Stomach smooth muscle (tissue), 2 donors: ENCODE data around the gene CA10.

Experiments used
- H3K27ac ChIP-seq: one replicate; pipeline ENCODE4 v1.7.0; 2013; ENCODE audit warnings: mild to moderate bottlenecking, low read length, inconsistent platforms
- H3K27me3 ChIP-seq, 2 donors: one replicate each; pipeline ENCODE4 v1.7.0; 2013; ENCODE audit warnings: low read length in 2 of 2; ENCODE audit not compliant: insufficient read depth in 2 of 2, control insufficient read depth in 1 of 2
- H3K36me3 ChIP-seq, 2 donors: one replicate each; pipeline ENCODE4 v1.7.0; 2013; ENCODE audit warnings: low read length in 2 of 2; ENCODE audit not compliant: control insufficient read depth in 2 of 2, insufficient read depth in 2 of 2
- H3K4me1 ChIP-seq: one replicate; pipeline ENCODE4 v1.7.0; 2013; ENCODE audit warnings: low read length; ENCODE audit not compliant: control insufficient read depth, insufficient read depth
- H3K4me3 ChIP-seq, 2 donors: one replicate each; pipeline ENCODE4 v1.7.0; 2013; ENCODE audit warnings: low read length in 2 of 2
- H3K9ac ChIP-seq, 2 donors: one replicate each; pipeline ENCODE4 v1.7.0; 2013; ENCODE audit warnings: low read length in 2 of 2, mild to moderate bottlenecking in 1 of 2
- H3K9me3 ChIP-seq, 2 donors: one replicate each; pipeline ENCODE4 v1.7.0; 2013; ENCODE audit warnings: low read length in 2 of 2; ENCODE audit not compliant: control insufficient read depth in 2 of 2
- donor health status: healthy.
- donor health status: Pancreatic carcinoma.

CA10 gene

GRCh38 chr17:51709694-51710633, 448.6 kb downstream of the CA10 start:
- no peak overlapping the region for H3K27ac ChIP-seq
- H3K36me3 ChIP-seq: no peaks in the 10 kb centered on the region
- no peaks in the 10 kb centered on the region for H3K4me1 ChIP-seq
- no peak overlapping the region for H3K9ac ChIP-seq
- no peaks in the 10 kb centered on the region for H3K27me3 ChIP-seq
- no peaks in the 10 kb centered on the region for H3K9me3 ChIP-seq
- no peak overlapping the region for H3K4me3 ChIP-seq

- Histone ChIP-seq H3K4me3 (no peak overlapping the region), H3K9me3 (no peaks in the 10 kb centered on the region), H3K36me3 (no peaks in the 10 kb centered on the region), H3K9ac (no peak overlapping the region), H3K27ac (no peak overlapping the region), H3K4me1 (peaks cover 2% of the 10 kb centered on the region), H3K27me3 (no peaks in the 10 kb centered on the region)
Observed at GRCh38 chr17:51707216-51707615, 451.3 kb downstream of the CA10 start.

GRCh38 chr17:51706093-51706492, 452.4 kb downstream of the CA10 start:
- Histone ChIP-seq H3K27me3 (no peaks in the 10 kb centered on the region), H3K4me1 (peaks cover 2% of the 10 kb centered on the region), H3K9ac (no peak overlapping the region), H3K9me3 (no peaks in the 10 kb centered on the region), H3K4me3 (no peak overlapping the region), H3K27ac (no peak overlapping the region), H3K36me3 (no peaks in the 10 kb centered on the region)

GRCh38 chr17:51703361-51704341, 454.9 kb downstream of the CA10 start:
- Histone ChIP-seq H3K4me3 (no peak overlapping the region), H3K27me3 (no peaks in the 10 kb centered on the region), H3K9ac (no peak overlapping the region), H3K27ac (no peak overlapping the region), H3K9me3 (no peaks in the 10 kb centered on the region), H3K4me1 (peaks cover 2% of the 10 kb centered on the region), H3K36me3 (no peaks in the 10 kb centered on the region)

- no peaks in the 10 kb centered on the region for H3K9me3 ChIP-seq
- no peaks in the 10 kb centered on the region for H3K27me3 ChIP-seq
- H3K4me3 ChIP-seq: no peak overlapping the region
- no peak overlapping the region for H3K27ac ChIP-seq
- no peaks in the 10 kb centered on the region for H3K36me3 ChIP-seq
- no peak overlapping the region for H3K9ac ChIP-seq
- peaks cover 2% of the 10 kb centered on the region for H3K4me1 ChIP-seq
Observed at GRCh38 chr17:51702963-51703360, 455.6 kb downstream of the CA10 start.

- Histone ChIP-seq H3K27me3 (no peaks in the 10 kb centered on the region), H3K27ac (no peak overlapping the region), H3K4me1 (peaks cover 2% of the 10 kb centered on the region), H3K9ac (no peak overlapping the region), H3K9me3 (peaks cover 0 to 2% of the 10 kb centered on the region in 2 donors), H3K4me3 (no peak overlapping the region), H3K36me3 (no peaks in the 10 kb centered on the region)
Observed at GRCh38 chr17:51701501-51701900, 457.0 kb downstream of the CA10 start.

- H3K27ac ChIP-seq: no peak overlapping the region
- H3K9ac ChIP-seq: no peak overlapping the region
- no peak overlapping the region for H3K4me3 ChIP-seq
- H3K4me1 ChIP-seq: peaks cover 2% of the 10 kb centered on the region
- no peaks in the 10 kb centered on the region for H3K36me3 ChIP-seq
- no peaks in the 10 kb centered on the region for H3K27me3 ChIP-seq
- H3K9me3 ChIP-seq: peaks cover 0 to 2% of the 10 kb centered on the region in 2 donors
Observed at GRCh38 chr17:51700011-51700760, 458.3 kb downstream of the CA10 start.

GRCh38 chr17:51699303-51699702, 459.2 kb downstream of the CA10 start:
- H3K4me1 ChIP-seq: peaks cover 2% of the 10 kb centered on the region
- H3K27ac ChIP-seq: no peak overlapping the region
- H3K36me3 ChIP-seq: no peaks in the 10 kb centered on the region
- H3K27me3 ChIP-seq: no peaks in the 10 kb centered on the region
- no peak overlapping the region for H3K9ac ChIP-seq
- no peak overlapping the region for H3K4me3 ChIP-seq
- H3K9me3 ChIP-seq: peaks cover 0 to 5% of the 10 kb centered on the region in 2 donors

- H3K27ac ChIP-seq: no peak overlapping the region
- H3K27me3 ChIP-seq: no peaks in the 10 kb centered on the region
- H3K4me3 ChIP-seq: no peak overlapping the region
- H3K36me3 ChIP-seq: no peaks in the 10 kb centered on the region
- H3K9ac ChIP-seq: no peak overlapping the region
- H3K4me1 ChIP-seq: no peaks in the 10 kb centered on the region
- peaks cover 3 to 5% of the 10 kb centered on the region in 2 donors for H3K9me3 ChIP-seq
Observed at GRCh38 chr17:51692917-51693316, 465.6 kb downstream of the CA10 start.

GRCh38 chr17:51687887-51688286, 470.6 kb downstream of the CA10 start:
- H3K9me3 ChIP-seq: peaks cover 0 to 3% of the 10 kb centered on the region in 2 donors
- no peak overlapping the region for H3K9ac ChIP-seq
- no peaks in the 10 kb centered on the region for H3K4me1 ChIP-seq
- H3K27me3 ChIP-seq: no peaks in the 10 kb centered on the region
- H3K36me3 ChIP-seq: no peaks in the 10 kb centered on the region
- H3K27ac ChIP-seq: no peak overlapping the region
- no peak overlapping the region for H3K4me3 ChIP-seq
